K562 (cell line): ENCODE results near the gene RNF145. TPM values are rescaled to one million over a fixed set of nuclear protein-coding genes. Genes with fewer than 3 reads are reported as not detected.

Experiments used
- ARHGAP35 ChIP-seq: fragments of 450-650 bp; IDR thresholded peaks from 2 replicates; pipeline ENCODE4 v1.6.1; 2018; ENCODE audit not compliant: partially characterized antibody
- CBFB ChIP-seq: sonication (generic); formaldehyde crosslinking; IDR thresholded peaks from 2 replicates; pipeline ENCODE4 v1.4.0; 2020; ENCODE audit warnings: mild to moderate bottlenecking, missing genetic modification reagents
- CXXC5 ChIP-seq: fragments of 250-450 bp; sonication (Bioruptor Pico); IDR thresholded peaks from 2 replicates; pipeline ENCODE4 v1.8.0; 2022; ENCODE audit warnings: inconsistent platforms, mild to moderate bottlenecking, moderate library complexity
- ERF ChIP-seq: fragments of 450-650 bp; formaldehyde crosslinking; IDR thresholded peaks from 2 replicates; pipeline ENCODE4 v1.4.0; 2020; ENCODE audit warnings: mild to moderate bottlenecking, mixed read lengths
- EZH2 ChIP-seq: IDR thresholded peaks from 2 replicates; pipeline ENCODE4 v1.6.1; 2012; ENCODE audit warnings: low read depth, mild to moderate bottlenecking, inconsistent platforms, low read length, borderline replicate concordance
- KLF1 ChIP-seq: fragments of 450-650 bp; IDR thresholded peaks from 2 replicates; pipeline ENCODE4 v1.6.1; 2016; ENCODE audit warnings: missing genetic modification characterization, missing compliant biosample characterization
- MEIS2 ChIP-seq: fragments of 450-650 bp; IDR thresholded peaks from 2 replicates; pipeline ENCODE4 v1.6.1; 2014; ENCODE audit warnings: mild to moderate bottlenecking; ENCODE audit not compliant: partially characterized antibody
- MTA1 ChIP-seq: fragments of 450-650 bp; IDR thresholded peaks from 2 replicates; pipeline ENCODE4 v1.6.1; 2017; ENCODE audit warnings: borderline replicate concordance
- MTA2 ChIP-seq: fragments of 450-650 bp; IDR thresholded peaks from 2 replicates; pipeline ENCODE4 v1.6.1; 2016; ENCODE audit warnings: low read depth
- OTX1 ChIP-seq: fragments of 450-650 bp; formaldehyde crosslinking; IDR thresholded peaks from 2 replicates; pipeline ENCODE4 v1.4.0; 2022; ENCODE audit warnings: mild to moderate bottlenecking
- PHB2 ChIP-seq: fragments of 450-650 bp; IDR thresholded peaks from 2 replicates; pipeline ENCODE4 v1.6.1; 2017; ENCODE audit warnings: low read depth
- PRPF4 ChIP-seq: fragments of 200-400 bp; formaldehyde crosslinking; IDR thresholded peaks from one replicate; pipeline ENCODE4 v1.6.1; 2017; ENCODE audit warnings: low read length, low read depth, mild to moderate bottlenecking; ENCODE audit not compliant: insufficient read depth, poor library complexity, severe bottlenecking
- RFX5 ChIP-seq: IDR thresholded peaks from 2 replicates; pipeline ENCODE4 v1.6.1; 2011; ENCODE audit warnings: low read depth, mild to moderate bottlenecking, improper control_type of control experiment, low read length
- RNF2 ChIP-seq: sonication (generic); IDR thresholded peaks from 2 replicates; pipeline ENCODE4 v1.6.1; 2016
- SIX5 ChIP-seq, 2 experiments: IDR thresholded peaks; 2 replicates each; pipeline ENCODE4 v1.6.1; 2011; ENCODE audit warnings: low read length in 2 of 2, borderline replicate concordance in 1 of 2, low read depth in 1 of 2, mild to moderate bottlenecking in 1 of 2, moderate library complexity in 1 of 2; ENCODE audit not compliant: insufficient read depth in 1 of 2
- SLC30A9 ChIP-seq: fragments of 250-450 bp; sonication (Bioruptor Pico); IDR thresholded peaks from 2 replicates; pipeline ENCODE4 v1.8.0; 2022; ENCODE audit warnings: mild to moderate bottlenecking, moderate library complexity
- SMAD3 ChIP-seq: fragments of 450-650 bp; formaldehyde crosslinking; conservative IDR thresholded peaks from 2 replicates; pipeline ENCODE4 v1.4.0; 2020; ENCODE audit warnings: mild to moderate bottlenecking
- SREBF1 ChIP-seq: fragments of 150-350 bp; IDR thresholded peaks from 2 replicates; pipeline ENCODE4 v1.6.1; 2014; ENCODE audit warnings: antibody characterized with exemption, low read depth, low read length, borderline replicate concordance
- TAL1 ChIP-seq: fragments of 450-650 bp; IDR thresholded peaks from 2 replicates; pipeline ENCODE4 v1.6.1; 2016; ENCODE audit warnings: mild to moderate bottlenecking
- TARDBP ChIP-seq: fragments of 450-650 bp; IDR thresholded peaks from 2 replicates; pipeline ENCODE4 v1.6.1; 2016
- TRIM24 ChIP-seq, 2 experiments: fragments of 450-650 bp; IDR thresholded peaks; 2 replicates each; pipeline ENCODE4 v1.6.1; 2016
- ZBTB8A ChIP-seq: fragments of 450-650 bp; IDR thresholded peaks from 2 replicates; pipeline ENCODE4 v1.6.1; 2018; ENCODE audit warnings: mild to moderate bottlenecking, moderate library complexity; ENCODE audit not compliant: partially characterized antibody
- ZNF140 ChIP-seq: fragments of 250-450 bp; sonication (Bioruptor Pico); IDR thresholded peaks from 2 replicates; pipeline ENCODE4 v1.8.0; 2021; ENCODE audit warnings: moderate library complexity, mild to moderate bottlenecking, inconsistent platforms
- ZNF282 ChIP-seq: sonication (generic); formaldehyde crosslinking; IDR thresholded peaks from 2 replicates; pipeline ENCODE4 v1.8.1; 2023; ENCODE audit warnings: missing genetic modification reagents
- polyA plus RNA-seq, 8 experiments: library from polyadenylated mRNA; depleted of rRNA in 4 of 8; stranded (reverse) in 5 of 8; unstranded in 3 of 8; fragments of >200 nt; fragmentation: Nextera tagmentation in 2 of 8; fragmentation: Illumina TruSeq in 1 of 8; extraction: Ambion mirVana in 2 of 8; extraction: Trizol in 1 of 8; gene quantifications; 2 replicates each; pipeline versions ENCODE4 v1.2.1 to v1.2.3, GENCODE V29; 2011 to 2014; ENCODE audit warnings: inconsistent platforms in 1 of 8, missing spikeins in 1 of 8
- total RNA-seq, 7 experiments: library from RNA; depleted of rRNA in 6 of 7; stranded (reverse); fragments of >200 nt in 6 of 7; fragmentation: Illumina TruSeq in 2 of 7; extraction: Trizol in 2 of 7; gene quantifications; 2 replicates each; pipeline versions ENCODE4 v1.2.1 to v1.2.3, GENCODE V29; 2011 to 2021; ENCODE audit warnings: low replicate concordance in 1 of 7
- TF ChIP-seq, protein P1 (sequence below): sonication (generic); formaldehyde crosslinking; IDR thresholded peaks from 2 replicates; pipeline ENCODE4 v1.8.0; 2022; ENCODE audit warnings: mild to moderate bottlenecking, missing genetic modification reagents
- TF ChIP-seq, protein P2 (sequence below), 3 experiments: IDR thresholded peaks in 2 of 3; conservative IDR thresholded peaks in 1 of 3; 2 replicates each; pipeline ENCODE4 v1.5.1; 2011 to 2012; ENCODE audit warnings: low read length in 3 of 3, mild to moderate bottlenecking in 3 of 3, control low read depth in 2 of 3, improper control_type of control experiment in 1 of 3, inconsistent platforms in 1 of 3, low read depth in 1 of 3, mixed read lengths in 1 of 3, moderate library complexity in 1 of 3; ENCODE audit not compliant: insufficient read depth in 2 of 3
- TF ChIP-seq, protein P3 (sequence below): fragments of 250-450 bp; sonication (Bioruptor Pico); IDR thresholded peaks from 2 replicates; pipeline ENCODE4 v1.8.0; 2021; ENCODE audit warnings: moderate library complexity, mild to moderate bottlenecking, inconsistent platforms

Gene RNF145
- total and polyA plus RNA-seq, 9 of the 15 experiments (the other 6 are each of a cell fraction or from before 2014, with no cell fraction given), result 13.6 to 40.7 (median 25.4) TPM

DNA sequence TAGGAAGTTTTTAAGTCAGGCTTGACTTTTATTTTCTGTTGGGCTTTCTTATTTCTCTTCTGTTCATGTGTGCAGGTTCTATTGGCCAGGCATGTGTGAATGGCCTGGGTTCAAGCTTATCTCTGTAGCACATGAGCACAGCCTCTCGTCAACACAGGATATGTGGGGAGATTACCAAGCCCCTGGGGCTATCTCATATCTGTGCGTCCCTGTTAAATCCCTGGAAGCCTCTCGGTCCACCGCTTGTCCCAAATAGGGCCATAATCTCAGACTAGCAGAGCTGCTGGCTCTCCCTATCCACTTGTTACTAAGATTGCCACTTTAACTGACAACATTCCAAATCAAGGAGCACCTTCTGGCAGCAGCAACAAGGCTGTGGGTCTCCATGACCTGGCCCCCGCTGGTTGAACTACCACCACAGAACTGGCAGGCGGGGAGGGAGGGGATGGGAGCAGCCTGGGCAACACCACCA is 81.2 kb downstream of the RNF145 start (continued):
- TF ChIP-seq, protein P1, sequence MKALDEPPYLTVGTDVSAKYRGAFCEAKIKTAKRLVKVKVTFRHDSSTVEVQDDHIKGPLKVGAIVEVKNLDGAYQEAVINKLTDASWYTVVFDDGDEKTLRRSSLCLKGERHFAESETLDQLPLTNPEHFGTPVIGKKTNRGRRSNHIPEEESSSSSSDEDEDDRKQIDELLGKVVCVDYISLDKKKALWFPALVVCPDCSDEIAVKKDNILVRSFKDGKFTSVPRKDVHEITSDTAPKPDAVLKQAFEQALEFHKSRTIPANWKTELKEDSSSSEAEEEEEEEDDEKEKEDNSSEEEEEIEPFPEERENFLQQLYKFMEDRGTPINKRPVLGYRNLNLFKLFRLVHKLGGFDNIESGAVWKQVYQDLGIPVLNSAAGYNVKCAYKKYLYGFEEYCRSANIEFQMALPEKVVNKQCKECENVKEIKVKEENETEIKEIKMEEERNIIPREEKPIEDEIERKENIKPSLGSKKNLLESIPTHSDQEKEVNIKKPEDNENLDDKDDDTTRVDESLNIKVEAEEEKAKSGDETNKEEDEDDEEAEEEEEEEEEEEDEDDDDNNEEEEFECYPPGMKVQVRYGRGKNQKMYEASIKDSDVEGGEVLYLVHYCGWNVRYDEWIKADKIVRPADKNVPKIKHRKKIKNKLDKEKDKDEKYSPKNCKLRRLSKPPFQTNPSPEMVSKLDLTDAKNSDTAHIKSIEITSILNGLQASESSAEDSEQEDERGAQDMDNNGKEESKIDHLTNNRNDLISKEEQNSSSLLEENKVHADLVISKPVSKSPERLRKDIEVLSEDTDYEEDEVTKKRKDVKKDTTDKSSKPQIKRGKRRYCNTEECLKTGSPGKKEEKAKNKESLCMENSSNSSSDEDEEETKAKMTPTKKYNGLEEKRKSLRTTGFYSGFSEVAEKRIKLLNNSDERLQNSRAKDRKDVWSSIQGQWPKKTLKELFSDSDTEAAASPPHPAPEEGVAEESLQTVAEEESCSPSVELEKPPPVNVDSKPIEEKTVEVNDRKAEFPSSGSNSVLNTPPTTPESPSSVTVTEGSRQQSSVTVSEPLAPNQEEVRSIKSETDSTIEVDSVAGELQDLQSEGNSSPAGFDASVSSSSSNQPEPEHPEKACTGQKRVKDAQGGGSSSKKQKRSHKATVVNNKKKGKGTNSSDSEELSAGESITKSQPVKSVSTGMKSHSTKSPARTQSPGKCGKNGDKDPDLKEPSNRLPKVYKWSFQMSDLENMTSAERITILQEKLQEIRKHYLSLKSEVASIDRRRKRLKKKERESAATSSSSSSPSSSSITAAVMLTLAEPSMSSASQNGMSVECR (CRISPR knock-in tag), result no peak
- TF ChIP-seq, protein P2, sequence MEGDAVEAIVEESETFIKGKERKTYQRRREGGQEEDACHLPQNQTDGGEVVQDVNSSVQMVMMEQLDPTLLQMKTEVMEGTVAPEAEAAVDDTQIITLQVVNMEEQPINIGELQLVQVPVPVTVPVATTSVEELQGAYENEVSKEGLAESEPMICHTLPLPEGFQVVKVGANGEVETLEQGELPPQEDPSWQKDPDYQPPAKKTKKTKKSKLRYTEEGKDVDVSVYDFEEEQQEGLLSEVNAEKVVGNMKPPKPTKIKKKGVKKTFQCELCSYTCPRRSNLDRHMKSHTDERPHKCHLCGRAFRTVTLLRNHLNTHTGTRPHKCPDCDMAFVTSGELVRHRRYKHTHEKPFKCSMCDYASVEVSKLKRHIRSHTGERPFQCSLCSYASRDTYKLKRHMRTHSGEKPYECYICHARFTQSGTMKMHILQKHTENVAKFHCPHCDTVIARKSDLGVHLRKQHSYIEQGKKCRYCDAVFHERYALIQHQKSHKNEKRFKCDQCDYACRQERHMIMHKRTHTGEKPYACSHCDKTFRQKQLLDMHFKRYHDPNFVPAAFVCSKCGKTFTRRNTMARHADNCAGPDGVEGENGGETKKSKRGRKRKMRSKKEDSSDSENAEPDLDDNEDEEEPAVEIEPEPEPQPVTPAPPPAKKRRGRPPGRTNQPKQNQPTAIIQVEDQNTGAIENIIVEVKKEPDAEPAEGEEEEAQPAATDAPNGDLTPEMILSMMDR (IDR thresholded peaks at IDR 0.05 in 2 of 3, conservative IDR thresholded peaks at IDR 0.05 in 1 of 3; ENCODE audit: insufficient read depth in 2 of 3, low read depth in 1 of 3, low read length in 3 of 3), result no peak
- TF ChIP-seq SREBF1, result no peak
- TF ChIP-seq ERF (CRISPR knock-in tag), result no peak
- TF ChIP-seq SIX5 (IDR thresholded peaks at IDR 0.05; ENCODE audit: borderline replicate concordance in 1 of 2, insufficient read depth in 1 of 2, low read depth in 1 of 2, low read length in 2 of 2), result no peak
- no peak for TF ChIP-seq ZBTB8A
- TF ChIP-seq, protein P3, sequence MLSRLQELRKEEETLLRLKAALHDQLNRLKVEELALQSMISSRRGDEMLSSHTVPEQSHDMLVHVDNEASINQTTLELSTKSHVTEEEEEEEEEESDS (CRISPR knock-in tag), result no peak
- TF ChIP-seq RNF2, result peak; percentile 68; the same call in 1 of the 2 replicates
- TF ChIP-seq MTA1, result 0 out of 2 replicates have a peak, but pooled peaks have one; percentile 36
- TF ChIP-seq MEIS2, result peak; percentile 66
- no peak for TF ChIP-seq EZH2
- TF ChIP-seq SMAD3, result no peak
- peak; percentile 92 for TF ChIP-seq PHB2
- no peak for TF ChIP-seq ZNF140 (CRISPR knock-in tag)
- TF ChIP-seq RFX5, result no peak
- TF ChIP-seq KLF1 (tag), result no peak
- TF ChIP-seq PRPF4, result no peak
- no peak for TF ChIP-seq ZNF282
- no peak for TF ChIP-seq CBFB (CRISPR knock-in tag)
- TF ChIP-seq TAL1, result peak; percentile 97
- TF ChIP-seq OTX1, result no peak
- no peak for TF ChIP-seq ARHGAP35
- peak; percentile 94 to 95 for TF ChIP-seq TRIM24 (IDR thresholded peaks at IDR 0.05)
- no peak for TF ChIP-seq SLC30A9 (CRISPR knock-in tag)
- TF ChIP-seq TARDBP, result peak; percentile 67; the same call in 1 of the 2 replicates
- peak; percentile 89 for TF ChIP-seq MTA2
- TF ChIP-seq CXXC5 (CRISPR knock-in tag), result peak; percentile 93
